Activated CD8-positive, alpha-beta memory T cell treated with anti-CD3 and anti-CD28 coated beads, Interleukin-2, amount 50 U/mL, for 1 hour (primary cell): ENCODE data around the gene GBX1.

Experiments used
- DNase-seq: peaks from one replicate; pipeline ENCODE4 v3.0.0-alpha.2; 2020; ENCODE audit errors: extremely low read depth

Gene GBX1

GRCh38 chr7:151193203-151193978 is 25.9 kb upstream of the GBX1 start:
- no peak for DNase-seq

DNA sequence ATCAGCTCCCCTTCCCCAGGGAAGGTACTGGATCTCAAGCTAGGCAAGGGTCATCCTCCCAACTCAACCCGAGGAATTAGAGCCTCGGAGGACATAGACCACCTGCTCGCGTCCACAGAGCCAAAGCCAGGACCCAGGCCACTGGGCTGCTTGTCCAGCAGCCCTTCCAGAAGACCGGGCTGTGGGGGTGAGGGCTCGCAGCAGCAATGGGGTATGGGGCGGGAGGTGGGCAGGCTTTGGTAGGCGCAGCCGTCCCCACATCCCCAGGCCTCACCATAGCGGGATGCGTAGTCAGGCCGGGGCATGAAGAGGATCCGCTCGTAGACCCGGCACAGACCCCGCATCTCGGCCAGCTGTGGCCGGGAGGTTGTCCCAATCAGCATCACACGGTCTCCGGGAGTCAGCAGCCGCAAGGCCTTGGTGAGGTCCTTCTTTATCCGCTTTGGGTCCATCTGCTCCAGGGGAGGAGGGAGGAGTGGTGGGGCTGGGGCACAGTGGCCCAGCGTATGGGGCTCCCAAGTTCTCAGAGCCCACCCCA is 24.6 kb upstream of the GBX1 start:
- no peak for DNase-seq

GRCh38 chr7:151191544-151191943 is 24.1 kb upstream of the GBX1 start:
- no peak for DNase-seq

DNA sequence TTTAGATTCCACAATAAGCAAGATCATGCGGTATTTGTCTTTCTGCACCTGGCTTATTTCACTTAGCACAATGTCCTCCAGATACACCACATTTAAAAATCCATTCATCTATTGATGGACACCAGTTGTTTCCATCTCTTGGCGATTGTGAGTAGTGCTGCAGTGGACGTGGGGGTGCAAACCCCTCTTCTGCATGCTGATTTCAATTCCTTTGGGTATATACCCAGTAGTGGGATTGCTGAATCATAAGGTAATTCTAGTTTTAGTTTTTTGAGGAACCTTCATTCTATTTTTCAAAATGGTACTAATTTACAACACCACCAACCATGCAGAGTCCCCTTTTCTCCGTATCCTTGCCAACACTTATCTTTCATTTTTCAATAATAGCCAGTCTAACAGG is 21.5 kb upstream of the GBX1 start:
- no peak for DNase-seq

DNA sequence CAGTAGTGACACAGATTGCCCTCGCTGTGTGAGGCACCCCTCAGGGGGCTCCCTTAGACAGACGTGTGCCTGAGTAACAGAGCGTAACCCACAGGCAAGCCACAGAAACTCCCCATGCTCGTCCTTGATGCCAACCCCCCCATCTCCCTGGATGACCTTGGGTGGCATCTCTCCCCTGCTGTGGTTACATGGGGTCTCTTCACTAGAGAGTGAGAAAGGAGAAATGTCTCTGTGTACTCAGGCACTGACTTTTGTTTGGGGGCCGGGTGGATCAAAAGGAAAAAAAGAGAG is 20.7 kb upstream of the GBX1 start:
- DNase-seq = no peak

DNA sequence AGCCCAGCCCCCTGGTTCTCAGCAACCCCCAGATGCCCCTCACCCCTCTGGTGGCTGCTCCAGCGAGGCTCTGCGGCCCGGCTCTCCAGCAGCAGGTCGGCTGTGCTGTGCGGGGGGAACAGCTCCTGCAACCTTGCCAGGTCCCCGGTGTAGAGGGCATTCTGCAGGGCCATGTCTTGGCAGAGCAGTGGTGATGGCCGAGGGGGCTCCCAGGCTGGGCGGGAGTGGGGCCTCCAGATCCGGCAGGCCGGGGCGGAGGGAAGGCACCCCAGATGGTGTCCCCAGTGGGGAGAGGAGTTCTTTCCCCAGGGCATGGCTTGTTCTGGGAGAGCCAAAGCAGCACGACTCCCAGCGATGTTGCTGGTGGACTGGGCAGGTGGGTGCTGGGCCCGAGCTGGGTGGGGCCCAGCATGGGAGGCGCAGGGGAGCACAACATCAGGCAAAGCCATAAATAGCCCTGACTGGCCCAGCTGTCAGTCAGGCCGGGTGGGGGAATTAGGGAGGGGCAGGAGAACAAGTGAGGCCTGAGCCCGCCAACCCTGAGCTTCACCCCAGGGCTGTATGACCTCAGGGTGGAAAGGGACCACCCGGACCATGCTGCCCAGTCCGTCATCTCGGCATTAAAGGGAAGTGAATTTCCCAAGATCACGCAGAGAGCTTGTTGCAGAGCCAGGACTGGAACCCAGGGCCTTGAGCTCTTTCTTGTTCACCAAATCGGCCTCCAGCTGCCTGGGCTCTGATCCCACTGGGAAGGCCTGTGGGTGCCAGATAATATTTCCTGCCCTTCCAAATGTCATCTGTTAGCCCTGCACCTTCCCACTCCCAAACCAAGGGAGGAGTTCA is 20.1 kb upstream of the GBX1 start:
- DNase-seq = no peak

GRCh38 chr7:151186640-151187408 is 19.3 kb upstream of the GBX1 start, which contains the start of gene ASB10:
ASB10 (minus strand) TSS chr7:151187250; CDS start chr7:151187130, 120 bp downstream.
- no peak for DNase-seq

- no peak for DNase-seq
These were observed 18.5 kb upstream of the GBX1 start for GRCh38 chr7:151185762-151186639.

- DNase-seq = no peak
These were observed 13.5 kb upstream of the GBX1 start for GRCh38 chr7:151181011-151181431.

- DNase-seq = no peak
These were observed 12.5 kb upstream of the GBX1 start for GRCh38 chr7:151179946-151180345.

GRCh38 chr7:151179287-151179860 is 11.9 kb upstream of the GBX1 start:
- no peak for DNase-seq

DNA sequence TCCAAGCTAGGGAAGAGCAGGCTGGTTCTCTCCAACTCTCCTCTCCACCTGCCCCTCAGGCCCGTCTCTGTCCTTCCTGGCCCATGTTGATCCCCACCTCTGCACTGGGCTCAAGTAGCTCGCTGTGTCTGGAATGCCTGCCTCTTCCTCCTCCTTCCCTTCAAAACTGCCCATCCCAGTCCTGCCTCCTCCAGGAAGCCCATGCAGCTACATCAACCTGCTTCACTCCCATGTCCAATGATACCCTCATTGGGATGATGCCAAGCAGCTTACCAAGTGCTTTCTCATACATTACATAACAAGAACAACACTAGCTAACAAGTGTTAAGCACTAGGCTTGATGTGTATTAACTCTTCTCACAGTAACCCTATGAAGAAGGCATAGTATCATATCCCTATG is 11.3 kb upstream of the GBX1 start:
- no peak for DNase-seq

DNA sequence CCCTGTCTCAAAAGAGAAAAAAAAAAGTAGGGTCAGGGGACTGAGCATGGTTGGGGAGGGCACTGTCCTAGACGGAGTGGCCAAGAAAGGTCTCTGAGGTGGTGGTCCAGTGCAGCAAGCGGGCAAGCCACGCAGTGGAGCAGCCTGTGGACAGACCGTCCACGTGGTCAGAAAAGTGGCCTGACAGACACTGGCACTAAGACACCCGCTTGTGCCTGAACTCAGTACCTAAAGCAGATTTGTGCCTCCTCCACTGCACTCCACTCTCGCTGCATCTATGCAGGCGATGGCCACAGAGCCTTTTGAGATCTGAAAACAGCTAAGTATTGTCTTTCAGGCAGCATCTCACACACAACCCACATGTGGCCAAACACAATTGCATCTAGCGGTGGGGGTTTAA is 10.7 kb upstream of the GBX1 start:
- no peak for DNase-seq

DNA sequence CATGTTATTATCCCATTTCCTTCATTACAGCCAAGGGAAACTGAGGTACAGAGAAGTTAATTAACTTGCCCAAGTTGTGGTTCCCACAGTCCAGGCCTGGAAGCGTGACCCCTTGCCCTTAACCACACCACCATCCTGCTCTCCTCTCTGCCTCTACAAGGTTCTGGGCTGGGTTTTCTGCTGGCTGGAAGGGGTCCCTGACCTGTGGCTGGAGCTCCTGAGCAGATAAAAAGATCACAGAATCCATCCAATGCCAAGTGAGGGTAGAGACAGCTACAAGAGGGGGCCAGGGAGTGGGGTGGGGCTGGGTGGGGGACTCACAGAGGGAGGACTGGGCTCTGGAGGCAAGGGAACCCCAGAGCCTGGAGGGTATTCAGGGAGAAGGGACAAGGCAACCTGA is 9.8 kb upstream of the GBX1 start:
- DNase-seq = no peak

DNA sequence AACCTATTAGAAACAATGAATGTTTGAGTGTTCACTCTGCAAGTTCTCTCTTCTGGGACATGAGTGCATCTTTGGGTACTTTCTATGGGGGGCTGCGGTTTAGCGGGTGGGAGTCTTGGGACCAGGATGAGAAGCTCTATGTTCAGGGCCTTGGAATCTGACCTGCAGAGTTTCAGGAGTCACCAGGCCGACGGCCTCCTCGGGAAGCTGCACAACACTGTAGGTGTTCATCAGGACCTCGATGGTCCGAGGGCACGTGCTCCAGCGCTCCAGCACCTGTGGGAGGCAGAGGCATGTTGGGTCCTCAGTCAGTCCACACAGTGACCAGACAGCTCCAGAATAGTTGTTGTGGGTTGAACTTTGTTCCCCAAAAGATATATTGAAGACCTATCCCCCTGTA is 8.9 kb upstream of the GBX1 start:
- no peak for DNase-seq

DNA sequence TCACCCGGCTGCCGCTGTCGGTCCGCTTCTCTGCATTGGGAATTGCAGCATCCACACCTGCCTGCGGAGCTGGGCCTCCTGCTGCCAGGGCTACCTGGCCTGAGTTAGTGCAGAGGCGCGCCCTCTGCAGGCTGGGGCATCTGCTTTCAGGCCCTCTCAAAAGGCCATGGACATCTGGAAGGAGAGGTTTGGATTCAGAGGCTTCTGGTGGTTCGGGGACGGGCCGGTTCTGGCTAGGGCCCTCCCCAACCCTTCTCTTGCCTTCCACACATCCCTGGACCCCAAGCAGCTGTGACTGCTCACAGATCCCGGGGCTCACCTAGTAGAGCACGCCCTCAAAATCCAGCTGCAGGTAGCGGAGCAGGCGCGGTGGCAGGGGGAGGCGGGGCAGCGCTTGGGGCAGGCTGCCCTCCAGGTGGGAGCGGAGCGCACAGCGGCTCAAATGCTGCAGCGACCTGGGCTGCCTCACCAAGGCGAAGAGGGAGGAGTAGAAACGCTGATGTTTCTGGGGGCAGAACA is 8.4 kb upstream of the GBX1 start:
- no peak for DNase-seq

DNA sequence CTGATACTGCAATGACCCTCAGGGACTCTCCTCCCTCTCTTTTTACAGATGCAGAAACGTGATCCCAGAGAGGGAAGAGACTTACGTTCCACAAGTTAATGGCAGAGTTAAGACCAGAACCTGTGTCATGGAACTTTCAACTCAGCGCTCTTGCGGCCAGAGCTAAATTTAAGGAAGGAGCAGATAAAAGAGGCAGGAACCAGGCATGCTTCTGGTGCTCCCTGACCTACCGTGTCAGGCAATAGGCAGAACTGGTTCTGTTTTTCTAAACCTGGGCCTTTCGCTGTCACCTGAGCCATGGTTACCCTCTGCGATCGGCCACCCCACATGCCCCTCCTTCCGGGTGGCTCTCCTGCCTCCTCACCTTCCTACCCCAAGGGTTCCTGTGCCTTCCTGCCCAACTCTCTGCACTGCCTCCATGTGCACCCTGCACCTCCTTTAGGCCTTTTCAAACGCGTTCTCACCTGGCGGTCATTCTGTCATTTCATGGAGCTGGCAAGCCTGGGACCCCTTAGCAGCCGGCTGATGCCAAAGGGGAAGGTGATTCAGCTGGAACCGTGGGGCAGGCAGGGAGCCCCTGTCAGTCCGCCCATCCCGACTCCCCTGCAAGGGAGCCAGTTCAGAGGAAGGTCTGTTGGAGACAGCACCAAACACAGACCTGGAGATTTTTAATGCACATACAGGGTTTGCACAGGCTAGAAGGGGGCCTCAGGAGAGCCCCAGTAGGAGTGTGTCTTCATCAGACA is 7.7 kb upstream of the GBX1 start:
- DNase-seq = no peak

DNA sequence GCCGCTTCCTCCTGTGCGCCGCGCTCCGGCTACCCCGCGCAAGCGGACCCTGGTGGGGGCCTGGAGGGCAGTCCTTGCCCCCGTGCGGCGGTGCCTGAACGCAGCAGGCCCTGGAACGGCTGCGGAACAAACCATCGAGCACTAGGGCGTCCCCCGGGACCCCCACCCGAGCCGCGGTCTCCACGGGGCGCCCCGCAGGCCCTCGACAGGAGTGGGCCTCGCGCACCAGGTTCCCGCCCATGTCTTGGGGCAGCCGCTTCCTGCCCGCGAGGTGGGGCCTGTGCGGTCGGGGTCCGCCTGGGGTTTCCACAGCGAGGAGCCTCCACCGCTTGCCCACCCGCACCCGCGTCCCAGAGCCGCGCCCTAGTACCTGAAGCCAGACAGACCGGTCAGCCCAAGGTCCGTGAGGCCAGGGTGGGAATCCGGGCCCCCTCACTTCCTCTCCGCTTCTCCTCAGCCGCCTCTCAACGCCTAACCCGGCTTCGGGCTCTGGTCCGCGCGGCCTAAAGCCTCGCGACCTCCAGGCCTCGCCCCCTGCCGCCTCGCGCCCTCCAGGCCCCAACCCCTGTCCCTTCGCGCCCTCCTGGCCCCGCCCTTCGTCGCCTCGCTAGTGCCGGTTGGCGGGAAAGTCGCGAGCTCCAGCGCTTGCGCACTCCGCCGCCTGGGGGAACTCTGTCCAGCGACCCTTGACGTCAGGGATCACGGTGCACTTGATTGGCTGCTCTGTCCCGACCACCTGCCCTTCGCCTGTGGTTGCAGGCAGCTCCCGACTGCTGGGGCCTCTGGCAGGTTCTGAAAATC is 7.0 kb upstream of the GBX1 start:
- DNase-seq = peak; percentile 9
